LHCN-M2 (cell line): ENCODE results near the gene UMPS. TPM values are rescaled to one million over a fixed set of nuclear protein-coding genes. Genes with fewer than 3 reads are reported as not detected.

Experiments
- DNase-seq: peaks from one replicate; pipeline ENCODE4 v3.0.0-alpha.2; 2012; ENCODE audit warnings: low read depth
- total RNA-seq: library from RNA; depleted of rRNA; stranded (reverse); fragments of >200 nt; gene quantifications from 2 replicates; pipeline ENCODE4 v1.2.3, GENCODE V29; 2014

The UMPS gene
- total RNA-seq, 1 experiment from 2014 or later = 39.3 TPM

GRCh38 chr3:124763206-124763605, 33.0 kb downstream of the UMPS start:
- DNase-seq = no peak

DNA sequence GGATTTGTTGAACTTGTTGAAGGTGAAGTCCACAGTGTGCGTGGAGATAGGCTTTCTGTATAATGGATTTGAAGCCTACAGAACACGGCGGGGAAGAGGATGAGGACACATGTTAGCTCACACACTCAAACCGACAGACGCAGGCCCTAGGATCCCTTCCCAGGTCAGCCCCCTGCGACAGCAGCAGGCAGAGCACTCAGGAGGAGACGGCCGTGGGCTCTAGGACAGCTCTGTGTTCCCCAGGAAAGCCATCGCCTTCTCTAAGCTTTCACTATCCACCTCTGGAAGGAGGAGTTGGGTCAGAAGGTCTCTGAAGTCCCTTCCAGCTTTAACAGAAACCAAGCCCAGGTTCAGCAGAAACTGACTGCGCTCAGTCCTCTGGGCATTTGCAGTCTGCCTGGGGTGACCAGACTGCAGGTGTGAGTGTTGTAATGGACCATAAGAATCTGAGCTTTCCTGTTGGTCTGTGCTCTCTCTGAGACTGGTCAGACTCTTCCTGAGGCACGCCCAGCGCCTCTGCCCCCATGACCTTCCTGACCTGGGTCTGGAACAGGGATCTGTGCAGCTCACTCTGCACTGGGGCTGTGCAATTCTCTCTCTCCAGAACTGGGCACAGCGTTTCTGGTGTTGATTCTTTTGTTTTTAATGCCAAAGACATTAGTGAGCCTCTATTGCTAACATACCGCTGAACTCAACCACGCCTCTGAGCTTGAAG, 33.5 kb downstream of the UMPS start:
- no peak for DNase-seq

- DNase-seq = no peak
These were observed 34.5 kb downstream of the UMPS start for GRCh38 chr3:124764746-124765145.

GRCh38 chr3:124765197-124765840, 35.1 kb downstream of the UMPS start:
- DNase-seq = no peak

DNA sequence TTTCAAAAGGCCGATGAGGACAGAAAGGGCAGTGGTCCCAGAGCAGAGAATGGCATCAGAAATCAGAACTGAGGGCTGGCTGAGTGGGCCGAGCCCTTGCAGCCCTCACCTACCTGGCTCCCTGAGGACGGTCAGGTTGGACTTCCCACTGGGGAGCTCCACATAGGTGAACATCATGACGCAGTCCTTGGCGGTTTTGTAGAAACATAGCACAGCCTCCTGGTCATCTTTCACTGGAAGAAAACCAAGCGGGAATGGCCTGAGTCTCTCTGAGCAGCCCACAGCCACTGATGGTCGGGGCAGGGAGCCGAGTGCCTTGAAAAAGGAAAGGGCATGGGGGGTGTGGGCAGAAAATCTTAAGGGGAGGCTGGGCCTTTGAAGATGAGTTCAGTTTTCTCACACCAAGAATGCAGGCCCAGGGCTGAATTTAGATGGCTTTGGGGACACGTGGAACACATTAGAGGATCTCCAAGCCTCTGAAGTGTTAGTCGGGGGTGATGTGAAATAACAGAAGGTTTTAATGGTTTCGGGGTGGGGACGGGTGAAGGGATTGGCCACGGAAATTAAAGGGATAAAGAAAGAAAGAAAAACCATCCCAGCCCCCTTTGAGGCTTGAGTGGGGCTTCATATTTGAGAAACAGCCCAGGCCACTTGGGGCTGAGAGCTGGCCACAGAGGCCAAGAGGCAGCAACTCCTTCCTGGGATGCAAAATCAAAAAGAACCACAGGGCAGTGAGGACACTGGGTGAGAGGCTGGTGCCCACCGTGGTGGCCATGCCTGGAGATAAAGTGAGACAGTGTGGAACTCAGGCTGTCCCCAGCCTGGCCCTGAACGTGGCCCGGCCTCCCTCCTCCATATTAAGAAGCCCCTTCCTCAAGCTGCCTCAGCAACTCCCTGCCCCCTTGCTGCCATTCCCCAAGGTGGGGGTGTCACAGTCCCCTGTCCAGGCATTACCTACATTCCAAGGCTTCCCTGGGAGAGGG, 36.2 kb downstream of the UMPS start:
- no peak for DNase-seq

GRCh38 chr3:124767264-124767663, 37.0 kb downstream of the UMPS start:
- peak; percentile 59 for DNase-seq

DNA sequence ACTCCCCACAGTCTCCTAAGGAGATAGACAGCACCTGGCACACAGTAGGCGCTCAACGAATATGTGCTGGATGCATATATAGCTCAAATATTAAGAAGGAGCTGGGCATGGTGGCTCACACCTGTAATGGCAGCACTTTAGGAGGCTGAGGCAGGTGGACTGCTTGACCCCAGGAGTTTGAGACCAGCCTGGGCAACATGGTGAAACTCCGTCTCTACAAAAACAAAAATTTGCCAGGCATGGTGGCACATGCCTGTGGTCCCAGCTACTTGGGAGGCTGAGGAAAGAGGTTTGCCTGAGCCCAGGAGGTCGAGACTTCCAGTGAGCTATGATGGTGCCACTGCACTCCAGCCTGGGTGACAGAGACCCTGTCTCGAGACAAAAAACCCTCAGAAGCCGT, 37.4 kb downstream of the UMPS start:
- DNase-seq = no peak

- DNase-seq = no peak
These were observed 38.6 kb downstream of the UMPS start for GRCh38 chr3:124768812-124769211.

DNA sequence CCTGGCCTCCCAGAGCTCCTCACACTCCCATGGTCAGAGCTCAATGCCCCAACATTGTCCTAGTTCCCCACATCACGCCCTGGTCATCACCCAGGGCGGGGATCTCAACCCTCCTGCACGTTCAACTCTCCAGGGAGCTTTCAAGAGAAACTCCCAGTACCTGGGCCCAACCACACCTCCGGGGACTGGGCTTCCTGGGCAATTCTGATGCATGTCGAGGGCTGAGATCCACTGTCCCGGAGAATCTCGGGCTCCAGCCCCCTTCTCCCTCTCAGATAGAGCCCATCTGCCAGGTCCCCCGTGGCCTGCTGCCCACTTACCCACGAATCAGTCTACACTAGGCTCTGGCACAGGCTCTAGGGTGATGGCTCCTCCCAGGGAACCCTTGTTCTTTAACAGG, 39.2 kb downstream of the UMPS start:
- no peak for DNase-seq

- peak; percentile 71 for DNase-seq
These were observed 40.3 kb downstream of the UMPS start for GRCh38 chr3:124770336-124771082.

- DNase-seq = no peak
These were observed 40.8 kb downstream of the UMPS start for GRCh38 chr3:124771083-124771445.

- DNase-seq = peak; percentile 91
These were observed 42.0 kb downstream of the UMPS start for GRCh38 chr3:124772081-124772831.

GRCh38 chr3:124773351-124774326, 43.4 kb downstream of the UMPS start:
- no peak for DNase-seq

DNA sequence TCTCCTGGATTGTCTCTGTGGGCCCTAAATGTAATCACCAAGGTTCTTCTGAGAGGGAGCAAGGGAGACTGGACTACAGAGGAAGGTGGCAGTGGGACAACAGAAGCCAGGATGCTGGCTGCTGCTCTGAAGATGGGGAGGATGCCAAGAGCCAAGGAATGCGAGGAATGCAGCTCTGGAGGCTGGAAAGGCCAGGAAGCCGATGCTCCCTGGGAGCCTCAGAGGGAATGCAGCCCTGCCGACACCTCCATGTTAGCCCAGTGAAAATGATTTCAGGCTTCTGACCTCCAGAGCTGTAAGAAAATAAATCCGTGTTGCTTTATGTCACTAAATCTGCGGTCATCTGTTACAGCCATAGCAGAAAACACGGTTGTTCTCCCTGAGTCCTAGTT, 44.1 kb downstream of the UMPS start:
- DNase-seq = peak; percentile 75

DNA sequence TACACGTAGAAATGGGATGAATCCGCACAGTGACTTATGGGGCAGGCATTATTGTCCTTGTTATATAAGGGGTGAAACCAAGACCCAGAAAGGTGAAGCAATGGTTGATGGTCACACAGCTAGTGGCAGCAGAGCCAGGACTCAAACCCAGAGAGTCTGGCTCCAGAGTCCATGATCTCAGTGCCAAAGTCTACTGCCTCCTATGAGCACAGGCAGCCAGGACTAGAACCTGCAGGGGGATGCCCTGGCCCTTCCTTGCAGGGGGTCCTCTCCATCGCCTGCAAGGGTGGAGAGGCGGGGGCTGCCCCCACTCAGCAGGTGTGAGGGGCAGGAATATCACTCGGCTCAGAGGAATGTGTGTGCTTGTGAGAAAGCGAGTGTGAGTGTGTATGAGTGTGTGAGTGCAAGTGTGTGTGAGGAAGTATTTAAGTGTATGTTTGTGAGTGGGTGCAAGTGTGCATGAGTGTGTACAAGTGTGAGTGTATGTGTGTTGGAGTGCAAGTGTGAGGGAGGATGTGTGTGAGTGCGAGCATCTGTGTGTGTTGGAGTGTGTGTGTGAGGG, 44.7 kb downstream of the UMPS start:
- no peak for DNase-seq

- no peak for DNase-seq
These were observed 45.6 kb downstream of the UMPS start for GRCh38 chr3:124775877-124776276.

- DNase-seq = no peak
These were observed 46.6 kb downstream of the UMPS start for GRCh38 chr3:124776856-124777255.

DNA sequence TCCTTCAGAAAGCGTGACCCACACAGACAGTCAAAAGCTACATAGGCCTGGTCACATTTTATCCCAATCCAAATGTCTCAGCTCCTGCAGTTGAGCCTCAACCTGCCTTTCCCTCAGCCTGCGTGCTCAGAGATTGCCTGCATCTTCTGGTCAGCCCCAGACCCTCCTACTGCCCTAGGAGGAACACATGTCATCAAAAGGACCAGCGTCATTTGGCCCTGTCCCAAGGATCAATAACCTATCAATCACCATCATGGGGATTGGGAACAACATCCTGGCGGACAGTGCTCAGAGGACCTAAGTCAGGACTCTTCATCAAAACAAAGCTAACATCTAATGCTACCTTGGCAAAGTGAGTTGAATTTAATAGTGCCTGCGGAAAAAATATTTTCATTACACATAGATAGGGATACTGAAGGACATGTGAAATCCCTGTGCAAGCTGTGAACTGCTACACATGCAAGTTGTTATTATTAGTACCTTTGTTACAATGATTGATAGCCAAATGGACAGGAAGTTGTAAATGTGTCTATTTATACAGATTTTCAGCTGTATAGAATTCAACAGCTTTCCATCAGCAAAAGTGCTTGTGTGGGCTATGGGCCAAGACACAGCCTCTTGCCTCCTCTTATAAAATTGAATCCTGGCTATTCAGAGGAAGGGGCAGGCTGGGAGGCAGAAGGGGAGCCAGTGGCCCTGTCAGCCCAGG, 47.7 kb downstream of the UMPS start:
- no peak for DNase-seq

DNA sequence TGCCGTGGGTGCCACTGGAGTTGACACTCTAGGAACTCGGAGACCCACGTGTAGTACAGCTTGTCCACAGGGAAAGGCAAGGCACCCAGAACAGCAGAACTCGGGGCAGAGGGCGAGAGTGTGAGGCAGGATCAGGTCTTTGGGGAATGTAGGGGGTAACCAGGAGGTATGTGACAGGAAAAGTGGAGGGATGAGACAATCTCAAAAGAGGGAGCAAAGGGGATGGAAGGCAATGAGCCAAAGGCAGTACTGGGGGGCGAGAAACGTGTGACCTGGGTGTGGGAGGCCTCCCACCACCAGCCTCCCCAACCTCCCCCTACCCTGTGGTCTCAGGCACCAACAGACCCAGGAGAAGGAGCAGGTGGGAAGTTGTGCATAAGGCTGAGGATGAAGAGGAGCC, 48.9 kb downstream of the UMPS start:
- no peak for DNase-seq
